ENCODE data around the gene KRTAP21-2.
"Not testable (repeated sequence)": the region's sequence is repeated elsewhere in the genome, so short reads cannot be mapped to it uniquely, and the experiment has no call there.

DNA sequence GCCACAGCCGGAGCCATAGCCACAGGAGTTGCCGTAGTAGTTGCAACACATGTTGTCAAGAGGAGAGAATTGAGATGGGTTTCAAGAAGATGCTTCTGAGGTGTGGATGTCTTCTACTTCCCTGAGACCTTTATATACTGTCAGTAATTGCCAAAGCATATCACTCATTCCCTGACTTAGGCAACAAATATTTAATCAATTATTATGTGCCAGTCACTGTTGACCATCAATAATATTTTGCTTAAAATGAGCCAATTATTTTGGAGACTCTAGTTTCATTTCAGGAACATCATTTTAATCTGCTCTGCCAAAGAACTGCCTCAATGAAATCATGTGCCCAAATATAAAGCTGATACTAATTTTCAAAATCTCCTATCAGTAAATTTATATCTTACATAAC is 8.3 kb upstream of the KRTAP21-2 start, which contains the start of gene KRTAP21-1:
- not testable (repeated sequence) for TF ChIP-seq POLR2A (IDR thresholded peaks at IDR 0.05; ENCODE audit: low read depth, low read length); TAF1 (IDR thresholded peaks at IDR 0.05; ENCODE audit: borderline replicate concordance, low read depth, low read length); POLR2AphosphoS5 (IDR thresholded peaks at IDR 0.05; ENCODE audit: low read depth, low read length)
